CMK (cell line): Measurements from ENCODE around the gene OR51E1.

Source experiments
- DNase-seq: peaks from one replicate; pipeline ENCODE4 v3.0.0-alpha.2; 2010; ENCODE audit warnings: low read depth

The OR51E1 gene

GRCh38 chr11:4643682-4644081 lies at the start of gene OR51E1:
OR51E1 (plus strand) TSS chr11:4643982; CDS start chr11:4652527, 8,545 bp downstream.
- DNase-seq, result no peak

DNA sequence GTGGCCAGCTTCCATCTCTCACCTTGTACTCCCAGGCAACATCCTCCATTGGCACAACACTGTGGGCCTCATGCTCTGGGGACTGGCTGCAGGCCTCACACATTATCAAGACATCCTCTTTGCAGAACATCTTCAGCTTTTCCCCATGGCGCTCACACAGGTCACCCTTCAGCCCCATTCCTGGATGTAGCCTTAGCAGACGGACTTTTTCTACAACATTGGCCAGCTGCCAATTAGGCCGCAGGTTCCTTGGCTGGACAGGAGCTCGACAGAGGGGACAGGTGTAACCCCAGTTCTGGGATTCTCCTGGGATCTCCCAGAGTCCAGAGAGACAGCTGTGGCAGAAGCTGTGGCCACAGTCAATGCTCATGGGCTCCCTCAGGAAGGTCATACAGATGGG lies 38.7 kb upstream of the OR51E1 start:
- DNase-seq, result no peak

GRCh38 chr11:4606231-4607015 lies 37.4 kb upstream of the OR51E1 start:
- DNase-seq, result no peak

DNA sequence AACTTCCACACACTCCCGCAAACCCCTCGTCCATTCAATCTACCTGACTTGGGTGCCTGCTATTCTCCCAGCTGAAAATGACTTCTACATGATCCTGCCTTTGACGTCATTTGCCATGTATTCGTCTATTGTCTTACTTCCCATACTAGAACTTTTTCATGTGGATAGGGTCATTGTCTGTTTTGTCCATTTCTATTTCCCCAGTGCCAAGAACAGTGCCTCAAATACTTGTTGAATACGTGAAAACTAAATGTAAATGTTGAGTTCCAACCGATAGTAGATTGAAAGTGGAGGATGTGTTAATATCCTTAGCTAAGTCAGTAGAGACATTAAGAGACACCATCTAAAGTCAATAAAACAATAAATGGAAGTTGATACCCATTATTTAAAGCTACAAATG lies 36.7 kb upstream of the OR51E1 start:
- DNase-seq, result no peak

GRCh38 chr11:4607781-4608666 lies 35.8 kb upstream of the OR51E1 start, which contains the start of gene TRIM68:
TRIM68 (minus strand) TSS chr11:4608231; CDS start chr11:4605504, 2,727 bp downstream.
- peak; percentile 44 for DNase-seq

DNA sequence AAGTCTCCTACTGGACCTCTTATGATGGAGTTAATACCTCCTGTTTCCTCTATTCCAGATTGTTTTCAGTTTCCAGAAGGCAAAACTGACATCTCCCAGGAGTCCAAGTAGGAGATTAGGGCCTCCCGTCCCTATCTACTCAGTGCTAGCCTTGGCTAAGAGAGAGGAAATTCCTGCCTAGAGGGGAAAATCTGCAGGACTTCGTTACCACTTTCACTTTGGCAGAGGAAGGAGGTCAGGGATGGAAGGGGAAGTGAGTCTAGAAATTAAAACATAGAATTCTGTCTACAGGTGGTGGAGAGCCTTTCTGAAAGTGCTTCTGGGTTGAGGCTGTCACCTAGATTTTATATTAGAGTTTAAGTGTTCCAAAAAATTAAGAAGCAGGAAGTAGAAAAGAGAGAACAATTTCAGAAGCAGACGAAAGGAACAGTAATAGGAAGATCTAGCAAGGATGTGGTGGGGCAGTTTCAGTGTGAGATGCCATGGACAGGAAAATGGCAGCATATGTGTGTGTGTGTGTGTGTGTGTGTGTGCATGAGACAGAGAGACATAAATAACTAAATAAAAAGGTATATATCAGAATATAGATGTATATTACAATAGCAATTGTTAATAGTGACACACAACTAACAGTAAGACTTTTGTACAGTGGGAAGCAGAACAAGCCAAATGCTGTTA lies 33.4 kb upstream of the OR51E1 start:
- DNase-seq, result no peak

DNA sequence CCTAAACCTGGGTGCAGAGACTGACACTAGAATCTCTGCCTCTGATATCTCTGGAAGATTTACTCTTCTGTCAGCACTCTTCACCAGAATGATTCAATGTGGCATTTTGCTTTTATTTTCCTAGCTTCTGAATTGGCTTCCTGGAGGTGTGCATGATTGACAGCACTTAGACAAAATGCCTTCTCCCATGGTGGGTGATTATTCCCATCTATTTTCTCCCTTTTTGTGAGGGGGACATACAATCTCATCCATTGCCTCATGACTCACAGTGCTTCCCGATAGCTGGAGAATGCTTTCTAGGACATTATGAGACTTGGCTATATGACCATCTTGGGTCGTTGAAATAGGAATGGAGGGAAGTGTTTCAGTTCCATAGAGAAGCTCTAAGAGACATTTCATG lies 31.8 kb upstream of the OR51E1 start:
- no peak for DNase-seq

GRCh38 chr11:4615856-4616444 lies 27.8 kb upstream of the OR51E1 start:
- no peak for DNase-seq

- DNase-seq, result no peak
Observed at GRCh38 chr11:4619514-4619913, 24.3 kb upstream of the OR51E1 start.

DNA sequence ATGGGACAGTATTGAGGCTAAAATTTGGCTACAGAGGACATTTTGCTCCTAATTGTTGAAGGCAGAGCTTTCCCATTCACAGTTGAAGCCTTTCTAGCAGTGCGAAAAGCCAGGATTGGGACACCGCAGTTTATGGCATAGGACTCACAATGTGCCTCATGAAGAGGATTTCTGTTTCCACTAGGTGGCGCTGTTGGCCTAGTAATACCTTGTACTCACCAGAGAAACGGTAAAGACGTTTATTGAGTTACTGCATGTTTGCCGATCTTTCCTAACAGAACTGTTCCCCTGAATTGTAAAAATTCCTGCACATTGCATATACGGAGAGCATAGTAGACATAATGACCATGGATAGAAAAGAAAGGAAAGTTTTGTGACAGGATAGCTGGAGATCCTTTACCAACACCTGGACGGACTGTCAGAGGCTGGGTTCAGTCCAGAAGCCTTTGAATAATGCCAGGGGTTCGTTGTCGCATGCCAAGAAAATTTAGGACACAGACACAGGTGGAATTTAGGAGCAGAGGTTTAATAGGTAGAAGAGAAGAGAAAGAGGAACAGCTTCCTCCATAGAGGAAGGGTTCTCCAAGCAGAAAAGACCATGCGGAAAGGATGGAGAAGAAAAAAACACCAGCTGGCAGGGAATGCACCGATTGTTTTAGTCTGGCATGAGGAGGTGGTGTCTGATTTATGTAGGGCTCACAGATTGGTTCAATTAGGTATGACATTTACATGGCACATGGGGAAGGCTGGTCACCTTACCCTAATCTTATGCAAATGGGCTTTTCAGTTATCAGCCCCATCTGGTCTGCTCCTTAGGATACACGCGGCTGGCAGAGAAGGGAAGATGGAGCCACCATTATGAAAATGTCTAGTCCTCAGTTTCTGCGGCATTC lies 17.3 kb upstream of the OR51E1 start:
- DNase-seq, result peak; percentile 27

DNA sequence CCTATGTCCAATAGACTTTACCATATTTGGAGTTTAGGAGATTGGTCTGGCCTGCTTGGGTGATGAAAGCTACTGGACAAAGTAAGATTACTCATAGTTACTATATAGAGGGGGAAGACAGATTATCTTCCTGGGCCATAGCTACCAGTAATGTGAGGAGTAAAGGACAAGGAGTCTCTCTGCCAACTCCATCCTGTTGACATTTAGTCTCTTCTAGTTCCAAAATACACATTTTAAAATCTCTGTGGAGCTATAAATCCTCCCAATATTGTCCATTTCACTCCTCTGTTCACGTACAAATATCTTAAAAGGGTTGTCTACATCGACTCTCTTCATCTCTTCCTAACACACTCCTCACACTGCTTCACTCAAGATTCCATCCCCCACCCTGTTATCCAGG lies 7.6 kb upstream of the OR51E1 start:
- no peak for DNase-seq

DNA sequence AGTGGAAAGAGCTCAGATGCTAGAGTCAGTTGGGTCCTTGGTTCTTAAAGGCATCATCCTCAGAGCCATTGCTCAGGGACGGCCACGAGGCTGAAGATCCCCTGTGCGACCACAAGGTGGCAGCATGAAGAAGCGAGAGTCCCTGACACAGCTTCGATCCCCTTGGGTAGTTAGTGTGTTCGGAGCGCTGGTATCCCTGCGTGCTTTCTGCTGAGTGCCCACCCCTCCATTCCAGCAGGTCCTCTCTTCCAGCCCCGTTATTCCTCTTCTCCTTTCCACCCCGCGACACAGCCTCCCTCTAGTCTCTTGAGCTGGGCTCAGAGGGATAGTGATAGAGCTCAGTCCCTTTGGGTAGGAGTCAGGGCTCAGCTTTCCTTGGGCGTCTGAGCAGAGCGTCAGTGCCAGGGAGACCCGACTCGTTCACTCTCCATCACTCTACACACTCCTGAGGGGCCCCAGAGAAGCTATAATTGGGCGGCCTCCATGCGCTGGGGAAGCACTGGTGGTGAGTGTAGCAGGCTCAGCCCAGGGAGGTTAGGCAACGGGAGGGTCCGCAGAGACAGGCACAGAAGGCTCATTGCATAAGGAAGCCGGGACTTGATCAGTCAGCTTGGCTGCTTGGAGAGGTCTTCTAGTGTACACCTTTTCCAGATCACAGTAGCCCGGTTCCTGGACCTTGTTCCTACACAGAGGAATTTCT lies 6.7 kb upstream of the OR51E1 start, which contains the start of gene OR51D1:
TSS of gene OR51D1 (plus strand) at position 516 of the 700 bp plus-strand sequence. CDS start 2,314 bp downstream, outside the sequence.
- no peak for DNase-seq

- DNase-seq, result no peak
Observed at GRCh38 chr11:4637662-4638047, 6.1 kb upstream of the OR51E1 start.

DNA sequence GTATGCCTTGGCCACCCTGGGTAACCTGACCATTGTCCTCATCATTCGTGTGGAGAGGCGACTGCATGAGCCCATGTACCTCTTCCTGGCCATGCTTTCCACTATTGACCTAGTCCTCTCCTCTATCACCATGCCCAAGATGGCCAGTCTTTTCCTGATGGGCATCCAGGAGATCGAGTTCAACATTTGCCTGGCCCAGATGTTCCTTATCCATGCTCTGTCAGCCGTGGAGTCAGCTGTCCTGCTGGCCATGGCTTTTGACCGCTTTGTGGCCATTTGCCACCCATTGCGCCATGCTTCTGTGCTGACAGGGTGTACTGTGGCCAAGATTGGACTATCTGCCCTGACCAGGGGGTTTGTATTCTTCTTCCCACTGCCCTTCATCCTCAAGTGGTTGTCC lies 3.9 kb upstream of the OR51E1 start:
- no peak for DNase-seq

DNA sequence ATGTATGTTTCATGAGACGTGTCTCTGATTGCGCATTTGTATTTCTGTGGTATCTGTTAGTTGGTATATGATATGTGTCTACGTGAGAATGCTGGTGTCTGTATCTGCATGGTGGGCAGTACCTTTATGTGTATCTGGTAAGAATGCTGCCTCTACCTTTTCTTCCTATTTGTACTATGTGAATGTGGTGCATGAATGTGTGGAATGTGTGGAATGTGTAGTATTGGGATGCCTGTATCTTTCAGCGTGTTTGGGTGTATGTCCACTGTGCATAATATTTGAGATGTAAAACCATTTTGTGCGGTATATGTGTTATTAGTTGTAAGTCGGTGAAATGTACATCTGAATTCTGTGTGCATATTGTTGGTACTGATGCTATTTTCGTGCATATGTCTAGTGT lies 2.3 kb upstream of the OR51E1 start:
- DNase-seq, result no peak

DNA sequence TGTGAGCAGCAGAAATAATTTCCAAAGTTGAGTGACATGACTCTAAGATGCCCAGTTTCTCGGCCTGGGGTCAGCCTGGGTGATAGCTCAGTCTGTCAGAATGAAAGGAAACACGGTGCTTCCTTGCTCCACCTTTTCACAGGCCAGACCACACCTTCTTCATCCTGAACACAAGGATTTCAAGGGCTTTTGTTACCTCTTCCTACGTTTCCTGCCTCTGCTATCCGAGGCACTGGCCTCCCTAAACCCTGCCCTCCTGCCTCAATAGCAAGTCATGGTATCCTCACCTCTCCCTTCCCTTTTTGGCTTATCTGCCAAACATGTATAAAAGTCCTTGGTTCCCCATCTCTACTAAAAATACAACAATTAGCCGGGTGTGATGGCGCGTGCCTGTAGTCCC lies 1.7 kb upstream of the OR51E1 start:
- no peak for DNase-seq

GRCh38 chr11:4643076-4643475 lies 706 bp upstream of the OR51E1 start:
- DNase-seq, result no peak

- DNase-seq, result no peak
Observed at GRCh38 chr11:4644233-4644632, 451 bp downstream of the OR51E1 start.

DNA sequence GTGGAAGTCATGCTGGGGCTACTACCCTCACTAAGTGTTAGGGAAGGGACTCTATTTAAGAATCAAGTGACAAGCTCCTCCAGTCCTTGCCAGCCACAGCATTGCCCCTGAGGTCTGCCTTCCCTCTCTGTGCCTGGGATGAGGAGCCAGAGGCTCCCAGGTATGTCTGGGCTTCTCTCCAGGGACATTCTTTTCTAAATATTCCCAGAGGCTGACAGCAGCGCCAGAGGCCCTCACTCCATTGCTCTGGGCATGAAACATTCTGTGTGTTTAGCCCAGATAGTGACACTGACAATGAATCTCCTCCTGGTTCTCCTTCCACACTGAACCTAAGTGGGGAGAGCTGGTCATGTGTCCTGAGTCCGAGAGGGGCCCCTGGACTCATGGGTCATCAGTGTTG lies 2.2 kb downstream of the OR51E1 start:
- no peak for DNase-seq

DNA sequence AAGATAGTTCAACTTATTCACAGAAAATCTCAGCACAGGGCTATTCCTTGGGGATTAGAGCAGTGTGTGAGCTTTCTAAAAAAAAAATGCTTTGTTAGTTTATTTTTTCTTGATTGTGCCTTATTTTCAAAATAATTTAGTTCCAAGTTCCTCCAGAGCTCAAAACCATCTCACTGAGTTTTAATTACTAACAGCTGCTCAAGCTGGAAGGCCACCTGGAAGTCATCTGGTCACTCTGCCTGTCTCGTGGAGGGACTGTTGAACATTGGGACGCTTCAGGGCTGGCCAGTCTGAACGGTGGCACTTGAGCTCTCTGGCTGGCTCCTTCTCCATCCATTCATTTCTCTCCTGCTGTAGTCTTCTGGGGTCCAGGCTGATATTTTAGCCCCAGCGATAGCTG lies 4.0 kb downstream of the OR51E1 start:
- no peak for DNase-seq
